ACHN (cell line): Measurements from ENCODE around the gene YAF2.

Source experiments
- DNase-seq: peaks from one replicate; pipeline ENCODE4 v3.0.0-alpha.2; 2015
- in situ Hi-C: cut with HindIII; loops from 2 replicates; pipeline ENCODE4 v1.10.0; 2017; ENCODE audit warnings: low sequenced_read_pairs, low pct_ligation_motif_present, low pct_unique_long_range_greater_than_20kb

YAF2 gene

GRCh38 chr12:42167711-42168110 is 70.3 kb downstream of the YAF2 start:
- DNase-seq, result no peak
- in situ Hi-C loops, result no loop called here

- no peak for DNase-seq
- in situ Hi-C loops, result no loop called here
Measured at GRCh38 chr12:42166501-42166900, 71.5 kb downstream of the YAF2 start.

- DNase-seq, result peak; percentile 55
- in situ Hi-C loops, result no loop called here
Measured at GRCh38 chr12:42163913-42164312, 74.1 kb downstream of the YAF2 start.

- in situ Hi-C loops, result no loop called here
- DNase-seq, result no peak
Measured at GRCh38 chr12:42162965-42163364, 75.1 kb downstream of the YAF2 start.

GRCh38 chr12:42162193-42162592 is 75.9 kb downstream of the YAF2 start:
- in situ Hi-C loops, result no loop called here
- DNase-seq, result peak; percentile 72

- in situ Hi-C loops, result no loop called here
Measured at GRCh38 chr12:42161529-42161928, 76.5 kb downstream of the YAF2 start.

GRCh38 chr12:42156232-42156631 is 81.8 kb downstream of the YAF2 start:
- in situ Hi-C loops, result no loop called here
- DNase-seq, result peak; percentile 95

More at GRCh38 chr12:42161529-42161928, 76.5 kb downstream of the YAF2 start:
- DNase-seq, result peak; percentile 29

- peak; percentile 51 for DNase-seq
- in situ Hi-C loops, result no loop called here
Measured at GRCh38 chr12:42145552-42146215, 92.4 kb downstream of the YAF2 start.

- in situ Hi-C loops, result no loop called here
- DNase-seq, result peak; percentile 58
Measured at GRCh38 chr12:42145197-42145549, 92.9 kb downstream of the YAF2 start.

GRCh38 chr12:42144408-42145196 is 93.4 kb downstream of the YAF2 start, which contains the start of gene GXYLT1:
Gene GXYLT1, minus strand, starts transcription at chr12:42144874. Its CDS starts 228 bp downstream, at chr12:42144646.
- peak; percentile 99 for DNase-seq
- in situ Hi-C loops, result no loop called here

GRCh38 chr12:42144158-42144407 is 94.0 kb downstream of the YAF2 start:
- DNase-seq, result peak; percentile 45
- in situ Hi-C loops, result no loop called here

GRCh38 chr12:42143452-42144157 is 94.4 kb downstream of the YAF2 start:
- peak; percentile 37 for DNase-seq
- in situ Hi-C loops, result no loop called here

- DNase-seq, result no peak
Measured at GRCh38 chr12:42141981-42142606, 96.0 kb downstream of the YAF2 start.

GRCh38 chr12:42140901-42141300 is 97.1 kb downstream of the YAF2 start:
- DNase-seq, result peak; percentile 67
- in situ Hi-C loops, result no loop called here

More at GRCh38 chr12:42141981-42142606, 96.0 kb downstream of the YAF2 start:
- in situ Hi-C loops, result no loop called here

- in situ Hi-C loops, result no loop called here
- no peak for DNase-seq
Measured at GRCh38 chr12:42135259-42135814, 102.7 kb downstream of the YAF2 start.

- DNase-seq, result peak; percentile 41
- in situ Hi-C loops, result no loop called here
Measured at GRCh38 chr12:42130672-42131402, 107.2 kb downstream of the YAF2 start.

GRCh38 chr12:42129595-42130204 is 108.3 kb downstream of the YAF2 start:
- in situ Hi-C loops, result loop anchor here (10.0 kb wide), 1 partner anchor 205 kb away; no protein-coding TSS in a partner anchor
- peak; percentile 89 for DNase-seq

- in situ Hi-C loops, result loop anchor here (10.0 kb wide), 1 partner anchor 206 kb away; no protein-coding TSS in a partner anchor
- no peak for DNase-seq
Measured at GRCh38 chr12:42128888-42129287, 109.2 kb downstream of the YAF2 start.
